ENCODE results near the gene SEMA6A.

The SEMA6A gene

DNA sequence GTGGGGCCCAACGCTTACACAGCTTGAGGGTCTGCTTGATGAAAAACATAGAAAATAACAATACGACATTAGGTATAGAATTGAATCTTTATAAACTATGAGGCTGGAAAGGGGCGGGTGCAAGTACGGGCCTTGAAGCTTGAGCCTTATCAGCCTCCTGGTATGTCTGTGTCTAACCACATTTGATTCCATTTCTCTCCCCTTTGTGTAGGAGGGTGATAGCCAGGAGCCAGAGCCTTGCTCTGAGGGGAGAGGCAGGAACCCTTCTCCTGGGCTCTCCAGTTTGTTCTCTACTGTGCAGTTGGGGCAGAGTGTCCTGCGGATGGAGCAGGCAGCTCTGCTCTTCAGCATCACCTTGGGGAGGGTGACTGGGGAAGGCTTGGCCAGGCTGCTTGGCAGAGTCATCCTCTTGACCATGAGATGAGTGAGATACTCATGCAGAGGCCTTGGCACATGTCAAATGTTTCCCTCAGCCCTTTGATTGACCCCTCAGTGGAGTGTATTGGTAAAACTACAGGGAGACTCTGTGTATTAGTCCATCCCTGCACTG, 153.5 kb downstream of the SEMA6A start:
- H3K4me1 ChIP-seq (ENCODE audit: control insufficient read depth, insufficient read depth, low read length, unreplicated experiment): no peaks in the 10 kb centered on the region
- H3K79me2 ChIP-seq (ENCODE audit: control insufficient read depth, insufficient read depth, low read length, unreplicated experiment): no peaks in the 10 kb centered on the region
- no peak overlapping the region for H3K4me3 ChIP-seq (ENCODE audit: low read depth, low read length)
- no peak overlapping the region for H2AFZ ChIP-seq (ENCODE audit: low read length, unreplicated experiment)
- H3K36me3 ChIP-seq (ENCODE audit: insufficient read depth, low read length): no peaks in the 10 kb centered on the region
- no peaks in the 10 kb centered on the region for H3K27me3 ChIP-seq (ENCODE audit: insufficient read depth, low read length)
- no peak overlapping the region for H3K27ac ChIP-seq (ENCODE audit: low read depth, low read length)

DNA sequence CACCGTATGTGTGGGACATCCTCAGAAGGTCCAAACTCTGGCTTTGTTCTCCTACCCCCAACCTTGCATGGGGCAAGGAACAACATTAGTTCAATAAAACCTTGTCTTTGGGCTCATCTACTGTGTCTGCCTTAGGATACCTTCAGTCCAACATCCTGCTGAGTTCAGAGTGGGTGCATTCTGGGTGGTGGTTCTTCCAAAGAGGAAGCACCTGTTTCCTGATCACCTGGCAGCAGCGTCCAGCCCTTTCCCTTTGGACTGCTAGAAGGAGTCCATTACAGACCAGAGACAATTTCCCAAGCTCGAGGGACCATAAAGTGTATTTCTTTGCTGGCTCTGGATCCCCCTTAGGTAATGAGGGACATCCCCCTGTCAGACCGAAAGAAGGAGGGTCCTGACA, 154.1 kb downstream of the SEMA6A start:
- Histone ChIP-seq H3K36me3 (ENCODE audit: insufficient read depth, low read length) (no peaks in the 10 kb centered on the region), H3K79me2 (ENCODE audit: control insufficient read depth, insufficient read depth, low read length, unreplicated experiment) (no peaks in the 10 kb centered on the region), H3K4me3 (ENCODE audit: low read depth, low read length) (no peak overlapping the region), H3K4me1 (ENCODE audit: control insufficient read depth, insufficient read depth, low read length, unreplicated experiment) (no peaks in the 10 kb centered on the region), H2AFZ (ENCODE audit: low read length, unreplicated experiment) (no peak overlapping the region), H3K27ac (ENCODE audit: low read depth, low read length) (no peak overlapping the region), H3K27me3 (ENCODE audit: insufficient read depth, low read length) (no peaks in the 10 kb centered on the region)

GRCh38 chr5:116419258-116419657, 155.4 kb downstream of the SEMA6A start:
- H3K4me1 ChIP-seq (ENCODE audit: control insufficient read depth, insufficient read depth, low read length, unreplicated experiment): no peaks in the 10 kb centered on the region
- no peak overlapping the region for H2AFZ ChIP-seq (ENCODE audit: low read length, unreplicated experiment)
- H3K4me3 ChIP-seq (ENCODE audit: low read depth, low read length): no peak overlapping the region
- no peaks in the 10 kb centered on the region for H3K36me3 ChIP-seq (ENCODE audit: insufficient read depth, low read length)
- H3K79me2 ChIP-seq (ENCODE audit: control insufficient read depth, insufficient read depth, low read length, unreplicated experiment): no peaks in the 10 kb centered on the region
- no peaks in the 10 kb centered on the region for H3K27me3 ChIP-seq (ENCODE audit: insufficient read depth, low read length)
- H3K27ac ChIP-seq (ENCODE audit: low read depth, low read length): no peak overlapping the region

GRCh38 chr5:116418774-116419173, 155.8 kb downstream of the SEMA6A start:
- H3K36me3 ChIP-seq (ENCODE audit: insufficient read depth, low read length): no peaks in the 10 kb centered on the region
- no peak overlapping the region for H3K4me3 ChIP-seq (ENCODE audit: low read depth, low read length)
- no peaks in the 10 kb centered on the region for H3K4me1 ChIP-seq (ENCODE audit: control insufficient read depth, insufficient read depth, low read length, unreplicated experiment)
- H3K27me3 ChIP-seq (ENCODE audit: insufficient read depth, low read length): no peaks in the 10 kb centered on the region
- no peak overlapping the region for H2AFZ ChIP-seq (ENCODE audit: low read length, unreplicated experiment)
- H3K27ac ChIP-seq (ENCODE audit: low read depth, low read length): no peak overlapping the region
- no peaks in the 10 kb centered on the region for H3K79me2 ChIP-seq (ENCODE audit: control insufficient read depth, insufficient read depth, low read length, unreplicated experiment)

GRCh38 chr5:116418016-116418415, 156.6 kb downstream of the SEMA6A start:
- Histone ChIP-seq H3K4me3 (ENCODE audit: low read depth, low read length) (no peak overlapping the region), H3K27ac (ENCODE audit: low read depth, low read length) (no peak overlapping the region), H3K27me3 (ENCODE audit: insufficient read depth, low read length) (no peaks in the 10 kb centered on the region), H3K4me1 (ENCODE audit: control insufficient read depth, insufficient read depth, low read length, unreplicated experiment) (no peaks in the 10 kb centered on the region), H2AFZ (ENCODE audit: low read length, unreplicated experiment) (no peak overlapping the region), H3K79me2 (ENCODE audit: control insufficient read depth, insufficient read depth, low read length, unreplicated experiment) (no peaks in the 10 kb centered on the region), H3K36me3 (ENCODE audit: insufficient read depth, low read length) (no peaks in the 10 kb centered on the region)

DNA sequence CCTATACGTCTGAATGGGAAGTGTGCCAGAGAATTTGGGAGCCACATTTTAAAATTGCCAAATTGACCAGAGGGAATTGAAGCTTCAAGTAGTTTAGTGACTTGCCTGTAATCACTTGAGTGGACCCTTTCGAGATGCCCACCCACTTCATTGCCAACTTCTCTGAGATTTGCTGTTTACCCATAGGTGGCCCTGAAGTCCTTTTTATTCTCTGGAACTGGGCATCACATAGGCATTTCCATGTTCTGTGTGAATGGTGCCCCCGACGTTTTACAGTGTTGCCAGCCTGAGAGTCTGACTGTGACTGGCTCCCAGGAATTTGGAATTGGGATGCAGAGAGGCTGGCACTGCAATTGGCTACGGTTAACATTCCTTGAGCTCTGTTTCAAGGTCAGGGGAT, 158.6 kb downstream of the SEMA6A start:
- H3K36me3 ChIP-seq (ENCODE audit: insufficient read depth, low read length): no peaks in the 10 kb centered on the region
- H3K27me3 ChIP-seq (ENCODE audit: insufficient read depth, low read length): no peaks in the 10 kb centered on the region
- H2AFZ ChIP-seq (ENCODE audit: low read length, unreplicated experiment): no peak overlapping the region
- no peaks in the 10 kb centered on the region for H3K79me2 ChIP-seq (ENCODE audit: control insufficient read depth, insufficient read depth, low read length, unreplicated experiment)
- H3K4me3 ChIP-seq (ENCODE audit: low read depth, low read length): no peak overlapping the region
- H3K27ac ChIP-seq (ENCODE audit: low read depth, low read length): no peak overlapping the region
- no peaks in the 10 kb centered on the region for H3K4me1 ChIP-seq (ENCODE audit: control insufficient read depth, insufficient read depth, low read length, unreplicated experiment)

GRCh38 chr5:116415182-116415581, 159.4 kb downstream of the SEMA6A start:
- H3K36me3 ChIP-seq (ENCODE audit: insufficient read depth, low read length): no peaks in the 10 kb centered on the region
- no peak overlapping the region for H3K27ac ChIP-seq (ENCODE audit: low read depth, low read length)
- no peaks in the 10 kb centered on the region for H3K4me1 ChIP-seq (ENCODE audit: control insufficient read depth, insufficient read depth, low read length, unreplicated experiment)
- no peak overlapping the region for H3K4me3 ChIP-seq (ENCODE audit: low read depth, low read length)
- H2AFZ ChIP-seq (ENCODE audit: low read length, unreplicated experiment): no peak overlapping the region
- H3K79me2 ChIP-seq (ENCODE audit: control insufficient read depth, insufficient read depth, low read length, unreplicated experiment): no peaks in the 10 kb centered on the region
- no peaks in the 10 kb centered on the region for H3K27me3 ChIP-seq (ENCODE audit: insufficient read depth, low read length)

DNA sequence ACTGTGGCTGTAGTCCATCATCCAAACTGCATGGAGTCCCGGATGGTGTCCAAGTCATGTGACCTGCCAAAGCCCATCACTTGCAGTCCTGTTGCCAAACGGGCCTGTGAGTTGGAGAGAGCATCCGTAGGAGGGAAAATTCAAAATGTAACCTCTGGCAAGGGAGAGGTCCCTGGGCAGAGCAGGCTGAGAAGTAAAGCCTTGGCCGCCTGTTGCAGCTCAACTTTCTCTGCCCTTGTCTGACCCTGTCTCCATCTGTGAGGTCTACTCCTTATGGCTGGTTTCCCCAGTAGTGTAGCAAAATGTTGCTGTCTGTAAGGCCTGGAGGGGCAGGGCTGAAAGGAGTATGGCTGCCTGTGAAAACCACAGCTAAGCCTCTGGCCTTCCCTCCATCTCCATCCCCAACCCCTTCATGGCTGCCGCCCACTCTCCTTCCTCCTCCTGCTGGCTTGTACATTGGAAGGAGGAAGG, 163.5 kb downstream of the SEMA6A start:
- Histone ChIP-seq H3K79me2 (ENCODE audit: control insufficient read depth, insufficient read depth, low read length, unreplicated experiment) (no peaks in the 10 kb centered on the region), H3K27ac (ENCODE audit: low read depth, low read length) (no peak overlapping the region), H3K27me3 (ENCODE audit: insufficient read depth, low read length) (no peaks in the 10 kb centered on the region), H3K4me3 (ENCODE audit: low read depth, low read length) (no peak overlapping the region), H3K4me1 (ENCODE audit: control insufficient read depth, insufficient read depth, low read length, unreplicated experiment) (no peaks in the 10 kb centered on the region), H2AFZ (ENCODE audit: low read length, unreplicated experiment) (no peak overlapping the region), H3K36me3 (ENCODE audit: insufficient read depth, low read length) (no peaks in the 10 kb centered on the region)

GRCh38 chr5:116410336-116410890, 164.2 kb downstream of the SEMA6A start:
- H3K79me2 ChIP-seq (ENCODE audit: control insufficient read depth, insufficient read depth, low read length, unreplicated experiment): no peaks in the 10 kb centered on the region
- no peak overlapping the region for H2AFZ ChIP-seq (ENCODE audit: low read length, unreplicated experiment)
- H3K4me3 ChIP-seq (ENCODE audit: low read depth, low read length): no peak overlapping the region
- no peaks in the 10 kb centered on the region for H3K36me3 ChIP-seq (ENCODE audit: insufficient read depth, low read length)
- H3K27me3 ChIP-seq (ENCODE audit: insufficient read depth, low read length): no peaks in the 10 kb centered on the region
- H3K4me1 ChIP-seq (ENCODE audit: control insufficient read depth, insufficient read depth, low read length, unreplicated experiment): no peaks in the 10 kb centered on the region
- no peak overlapping the region for H3K27ac ChIP-seq (ENCODE audit: low read depth, low read length)

- H3K4me3 ChIP-seq (ENCODE audit: low read depth, low read length): no peak overlapping the region
- no peak overlapping the region for H3K27ac ChIP-seq (ENCODE audit: low read depth, low read length)
- no peaks in the 10 kb centered on the region for H3K4me1 ChIP-seq (ENCODE audit: control insufficient read depth, insufficient read depth, low read length, unreplicated experiment)
- H3K79me2 ChIP-seq (ENCODE audit: control insufficient read depth, insufficient read depth, low read length, unreplicated experiment): no peaks in the 10 kb centered on the region
- H3K36me3 ChIP-seq (ENCODE audit: insufficient read depth, low read length): no peaks in the 10 kb centered on the region
- no peak overlapping the region for H2AFZ ChIP-seq (ENCODE audit: low read length, unreplicated experiment)
- H3K27me3 ChIP-seq (ENCODE audit: insufficient read depth, low read length): no peaks in the 10 kb centered on the region
Measured at GRCh38 chr5:116409591-116410296, 164.9 kb downstream of the SEMA6A start.
